Heart left ventricle (tissue), 16 donors: ENCODE results near the gene B9D2. TPM values are rescaled to one million over a fixed set of nuclear protein-coding genes. Genes with fewer than 3 reads are reported as not detected.

Source experiments
- ATAC-seq, 4 donors: fragments of 200-7000 bp; cut with Tn5 transposase; one replicate each; pipeline ENCODE4 v1.9.1; 2020 to 2022; ENCODE audit warnings: moderate library complexity in 4 of 4, mild to moderate bottlenecking in 3 of 4, moderate number of reproducible peaks in 1 of 4
- DNase-seq, 5 donors: peaks; one replicate each; pipeline ENCODE4 v3.0.0-alpha.2; 2020
- H3K27ac ChIP-seq, 12 donors: fragments of 200-600 bp; sonication (generic) in 4 of 12; one replicate each; pipeline versions ENCODE4 v1.5.0 to v1.8.0; 2016 to 2022; ENCODE audit warnings: mild to moderate bottlenecking in 2 of 12
- H3K27me3 ChIP-seq, 9 donors: fragments of 200-600 bp; sonication (generic) in 2 of 9; one replicate each; pipeline versions ENCODE4 v1.5.1 to v1.8.0; 2016 to 2022; ENCODE audit warnings: mild to moderate bottlenecking in 3 of 9
- H3K36me3 ChIP-seq, 9 donors: fragments of 200-600 bp; sonication (generic) in 2 of 9; one replicate each; pipeline versions ENCODE4 v1.5.0 to v1.8.0; 2018 to 2022; ENCODE audit warnings: mild to moderate bottlenecking in 2 of 9
- H3K4me1 ChIP-seq, 12 donors: fragments of 200-600 bp; sonication (generic) in 4 of 12; one replicate each; pipeline versions ENCODE4 v1.5.0 to v1.8.0; 2016 to 2022; ENCODE audit warnings: mild to moderate bottlenecking in 3 of 12
- H3K4me3 ChIP-seq, 12 donors: fragments of 200-600 bp; sonication (generic) in 4 of 12; one replicate each; pipeline versions ENCODE4 v1.5.0 to v1.8.0; 2017 to 2022; ENCODE audit warnings: mild to moderate bottlenecking in 9 of 12, moderate library complexity in 4 of 12
- H3K9me3 ChIP-seq, 12 donors: fragments of 200-600 bp; sonication (generic) in 4 of 12; one replicate each; pipeline versions ENCODE4 v1.5.0 to v1.8.0; 2016 to 2022; ENCODE audit warnings: mild to moderate bottlenecking in 1 of 12
- POLR2A ChIP-seq, 2 donors: fragments of 450-650 bp; IDR thresholded peaks; one replicate each; pipeline ENCODE4 v1.6.1; 2017; ENCODE audit warnings: antibody characterized with exemption in 2 of 2, mild to moderate bottlenecking in 2 of 2, moderate library complexity in 2 of 2
- WGBS, 4 donors: extraction: QIAGEN DNeasy Blood & Tissue Kit in 2 of 4; methylation state at CpG; one replicate each; pipeline versions ENCODE4 v1.1.5 to v1.1.7; 2013 to 2018; 5-methylcytosine and 5-hydroxymethylcytosine counted together
- intact Hi-C, 10 donors: fragments of 100-400 bp; cut with DNase I; formaldehyde crosslinking; loops; one replicate each; pipeline versions ENCODE4 v1.11.1 to v1.14.2; 2022
- polyA plus RNA-seq, 2 donors: library from polyadenylated mRNA; stranded (reverse); fragments of 200-250 nt; gene quantifications; one replicate each; pipeline ENCODE4 v1.2.3, GENCODE V29; 2013
- total RNA-seq, 9 donors: library from RNA; depleted of rRNA in 2 of 9; stranded (reverse); fragments of >200 nt in 2 of 9; fragmentation: NEBNext Ultra II Directional in 3 of 9; extraction: Animal tissue kit (Norgen Biotek cat#: 25700) in 3 of 9; gene quantifications; one replicate each; pipeline versions ENCODE4 v1.1.0 to v1.2.4, GENCODE V29; 2016 to 2023
- TF ChIP-seq, protein P1 (sequence below), 12 donors: fragments of 200-600 bp; sonication (generic) in 4 of 12; IDR thresholded peaks; one replicate each; pipeline versions ENCODE4 v1.5.0 to v1.8.0; 2018 to 2022; ENCODE audit warnings: antibody characterized with exemption in 12 of 12, mild to moderate bottlenecking in 5 of 12
- donor health status: ischemic (EF 13 %, LVEDD 7.1; RV severe dilation, severe dysfunction).
- donor health status: healthy with polysubstance abuse.
- donor health status: DM: no; HTN: yes; CAD: no.
- donor health status: DM: no; HTN: no; CAD: no.
- donor health status: ischemic (EF 25% LVEDD 6.9; RV normal size, moderate dysfunction).
- donor health status: ischemic (EF 25% LVEDD 5.7; RV mildly dilated, moderate dysfunction).
- donor health status: healthy.
- donor health status: DM: yes; HTN: yes; CAD: no.
- donor health status: ischemic (EF 35%, LVEDD 5.7; RV mildly dilated, moderate dysfunction).
- donor health status: nonischemic (EF 11% LVEDD 7.7; RV severe dilation, severe dysfunction).
- donor health status: DM: yes; HTN: yes; CAD: no.
- donor health status: PGD.
- donor health status: ischemic (EF 29% LVEDD 5.4; RV normal size, mild dysfunction).
- donor health status: nonischemic (EF 23%, LVEDD 6.1; RV moderate dilation, normal function).

The B9D2 gene
- total and polyA plus RNA-seq, 11 donors = 1.9 to 14.6 (median 3.3) TPM

DNA sequence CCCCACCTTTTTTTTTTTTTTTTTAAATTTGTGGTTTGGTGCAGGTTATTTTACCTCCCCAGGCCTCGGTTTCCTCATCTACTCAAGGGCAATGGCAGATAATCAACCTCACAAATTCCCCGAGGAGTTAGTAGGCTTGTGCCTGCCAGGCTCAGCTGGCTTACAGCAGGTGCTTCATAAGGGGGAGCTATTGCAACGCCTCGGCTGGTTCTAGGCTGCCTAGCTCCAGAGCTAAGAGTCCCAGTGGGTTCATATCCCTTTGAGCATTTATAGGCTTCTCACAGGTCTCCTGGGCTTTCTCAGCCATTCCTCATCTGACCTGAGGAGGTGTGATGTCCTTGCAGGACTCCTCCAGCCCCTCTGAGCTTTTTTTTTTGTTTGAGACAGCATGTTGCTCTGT is 44.3 kb upstream of the B9D2 start:
- H3K27ac ChIP-seq = peak overlapping the region; percentile 55 to 88 (median 78)
- no peak overlapping the region for H3K4me3 ChIP-seq
- 37 to 59% (median 51%) methylated on average over 4 of the region's 4 CpGs for WGBS, 4 donors
- no peaks in the 10 kb centered on the region for H3K27me3 ChIP-seq
- peaks cover 0 to 90% (median 77%) of the 10 kb centered on the region in 12 donors for H3K4me1 ChIP-seq
- intact Hi-C loops = loop anchor here in 1 of 10 donors (2.0 kb wide), 1 partner anchor 19 kb away; the partner anchor contains the start of gene B3GNT8
- no peak for TF ChIP-seq POLR2A (IDR thresholded peaks at IDR 0.05)
- TF ChIP-seq, protein P1, sequence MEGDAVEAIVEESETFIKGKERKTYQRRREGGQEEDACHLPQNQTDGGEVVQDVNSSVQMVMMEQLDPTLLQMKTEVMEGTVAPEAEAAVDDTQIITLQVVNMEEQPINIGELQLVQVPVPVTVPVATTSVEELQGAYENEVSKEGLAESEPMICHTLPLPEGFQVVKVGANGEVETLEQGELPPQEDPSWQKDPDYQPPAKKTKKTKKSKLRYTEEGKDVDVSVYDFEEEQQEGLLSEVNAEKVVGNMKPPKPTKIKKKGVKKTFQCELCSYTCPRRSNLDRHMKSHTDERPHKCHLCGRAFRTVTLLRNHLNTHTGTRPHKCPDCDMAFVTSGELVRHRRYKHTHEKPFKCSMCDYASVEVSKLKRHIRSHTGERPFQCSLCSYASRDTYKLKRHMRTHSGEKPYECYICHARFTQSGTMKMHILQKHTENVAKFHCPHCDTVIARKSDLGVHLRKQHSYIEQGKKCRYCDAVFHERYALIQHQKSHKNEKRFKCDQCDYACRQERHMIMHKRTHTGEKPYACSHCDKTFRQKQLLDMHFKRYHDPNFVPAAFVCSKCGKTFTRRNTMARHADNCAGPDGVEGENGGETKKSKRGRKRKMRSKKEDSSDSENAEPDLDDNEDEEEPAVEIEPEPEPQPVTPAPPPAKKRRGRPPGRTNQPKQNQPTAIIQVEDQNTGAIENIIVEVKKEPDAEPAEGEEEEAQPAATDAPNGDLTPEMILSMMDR (IDR thresholded peaks at IDR 0.05) = peak in 5 of 12 donors; percentile 9 to 30 (median 15)
- DNase-seq (no peak), ATAC-seq (peak in 1 of 4 donors; percentile 34)
- no peaks in the 10 kb centered on the region for H3K9me3 ChIP-seq
- H3K36me3 ChIP-seq = peaks cover 0 to 27% (median 8%) of the 10 kb centered on the region in 9 donors

- TF ChIP-seq, protein P1 (IDR thresholded peaks at IDR 0.05) = peak in 1 of 12 donors; percentile 23
- no peak for TF ChIP-seq POLR2A (IDR thresholded peaks at IDR 0.05)
- DNase-seq (peak in 2 of 5 donors; percentile 37 to 68), ATAC-seq (peak in 3 of 4 donors; percentile 8 to 57 (median 55))
- H3K27me3 ChIP-seq = no peaks in the 10 kb centered on the region
- peaks cover 0 to 93% (median 79%) of the 10 kb centered on the region in 12 donors for H3K4me1 ChIP-seq
- intact Hi-C loops = no loop called here
- peak overlapping the region in 11 of 12 donors; percentile 38 to 88 (median 78) for H3K27ac ChIP-seq
- WGBS, 4 donors = 23 to 53% (median 43%) methylated on average over 4 of the region's 4 CpGs
- no peaks in the 10 kb centered on the region for H3K9me3 ChIP-seq
- H3K36me3 ChIP-seq = peaks cover 0 to 21% (median 0%) of the 10 kb centered on the region in 9 donors
- H3K4me3 ChIP-seq = no peak overlapping the region
Observed at GRCh38 chr19:41407271-41407670, 43.3 kb upstream of the B9D2 start.

DNA sequence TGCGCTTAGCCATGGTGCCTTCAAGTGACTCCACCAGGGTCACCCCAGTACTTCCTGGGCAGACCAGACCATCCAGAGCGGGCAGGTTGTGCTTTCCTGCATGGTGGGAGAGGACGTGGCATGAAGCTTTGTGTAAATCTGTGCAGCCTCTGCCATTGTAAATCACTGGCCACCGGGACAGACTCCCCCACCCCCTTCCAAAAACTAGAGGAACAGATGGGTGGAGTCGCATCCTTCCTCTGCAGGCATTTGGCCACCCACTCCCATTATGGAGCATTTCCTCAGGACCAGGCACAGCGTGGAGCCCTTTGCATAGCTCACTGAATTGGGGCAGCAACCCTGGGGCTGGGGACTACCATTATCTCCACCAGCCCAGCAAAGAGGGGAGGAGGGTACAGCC is 41.8 kb upstream of the B9D2 start:
- ATAC-seq = peak in 3 of 4 donors; percentile 28 to 50 (median 33)
- Histone ChIP-seq H3K4me3 (no peak overlapping the region), H3K9me3 (no peaks in the 10 kb centered on the region), H3K27me3 (no peaks in the 10 kb centered on the region), H3K27ac (peak overlapping the region; percentile 15 to 88 (median 78)), H3K4me1 (peaks cover 0 to 90% (median 72%) of the 10 kb centered on the region in 12 donors), H3K36me3 (peaks cover 0 to 15% (median under 1%) of the 10 kb centered on the region in 9 donors)
- WGBS, 4 donors = 38 to 74% (median 58%) methylated on average over 4 to 6 of the region's 6 CpGs
- intact Hi-C loops = loop anchor here in 1 of 10 donors (2.0 kb wide), 1 partner anchor 51 kb away; no protein-coding TSS in a partner anchor
- no peak for TF ChIP-seq POLR2A (IDR thresholded peaks at IDR 0.05)
- TF ChIP-seq, protein P1 (IDR thresholded peaks at IDR 0.05) = no peak
- DNase-seq = peak in 4 of 5 donors; percentile 41 to 65 (median 52)

GRCh38 chr19:41403181-41403970 is 39.4 kb upstream of the B9D2 start:
- no peaks in the 10 kb centered on the region for H3K27me3 ChIP-seq
- no peak overlapping the region for H3K4me3 ChIP-seq
- no peaks in the 10 kb centered on the region for H3K9me3 ChIP-seq
- ATAC-seq (no peak), DNase-seq (no peak)
- 55 to 62% (median 58%) methylated on average over 10 to 12 of the region's 12 CpGs for WGBS, 4 donors
- H3K36me3 ChIP-seq = peaks cover 0 to 12% (median 0%) of the 10 kb centered on the region in 9 donors
- intact Hi-C loops = no loop called here
- H3K27ac ChIP-seq = peak overlapping the region in 9 of 12 donors; percentile 13 to 78 (median 29)
- no peak for TF ChIP-seq POLR2A (IDR thresholded peaks at IDR 0.05)
- TF ChIP-seq, protein P1 (IDR thresholded peaks at IDR 0.05) = no peak
- peaks cover 4 to 79% (median 64%) of the 10 kb centered on the region in 12 donors for H3K4me1 ChIP-seq
